Hepatocyte (in vitro differentiated cells): ENCODE data around the gene DAB1.

Source experiments
- EZH2 ChIP-seq: fragments of 200-600 bp; sonication (generic); IDR thresholded peaks from 2 replicates; pipeline ENCODE4 v1.6.1; 2016; ENCODE audit warnings: antibody characterized with exemption, mild to moderate bottlenecking, borderline replicate concordance
- EZH2phosphoT487 ChIP-seq: fragments of 200-600 bp; sonication (generic); IDR thresholded peaks from one replicate; pipeline ENCODE4 v1.6.1; 2018; ENCODE audit warnings: antibody characterized with exemption, mild to moderate bottlenecking, low read depth, moderate library complexity; ENCODE audit not compliant: unreplicated experiment, severe bottlenecking
- TF ChIP-seq, protein P1 (sequence below): fragments of 200-600 bp; sonication (generic); IDR thresholded peaks from 2 replicates; pipeline ENCODE4 v1.5.1; 2016; ENCODE audit warnings: antibody characterized with exemption, mild to moderate bottlenecking; ENCODE audit not compliant: poor library complexity

DNA sequence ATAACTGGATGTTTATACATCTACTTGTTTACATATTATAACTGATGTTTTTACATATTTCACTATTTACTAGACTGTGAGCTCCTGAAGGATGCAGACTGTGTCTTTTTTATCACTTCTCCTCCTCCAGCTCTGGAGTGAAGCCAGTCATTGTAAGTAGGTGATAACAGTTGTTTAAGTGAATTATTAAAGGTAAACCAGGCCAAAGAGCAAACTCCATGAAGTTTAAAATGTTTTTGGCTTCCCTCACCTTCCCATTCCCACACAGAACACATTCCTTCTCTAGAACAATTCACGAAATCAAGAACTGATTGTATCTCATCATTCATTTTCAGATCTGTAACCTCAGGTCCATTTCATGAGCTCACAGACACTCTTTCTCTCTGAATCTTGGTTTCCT is 98.3 kb downstream of the DAB1 start:
- TF ChIP-seq, protein P1, sequence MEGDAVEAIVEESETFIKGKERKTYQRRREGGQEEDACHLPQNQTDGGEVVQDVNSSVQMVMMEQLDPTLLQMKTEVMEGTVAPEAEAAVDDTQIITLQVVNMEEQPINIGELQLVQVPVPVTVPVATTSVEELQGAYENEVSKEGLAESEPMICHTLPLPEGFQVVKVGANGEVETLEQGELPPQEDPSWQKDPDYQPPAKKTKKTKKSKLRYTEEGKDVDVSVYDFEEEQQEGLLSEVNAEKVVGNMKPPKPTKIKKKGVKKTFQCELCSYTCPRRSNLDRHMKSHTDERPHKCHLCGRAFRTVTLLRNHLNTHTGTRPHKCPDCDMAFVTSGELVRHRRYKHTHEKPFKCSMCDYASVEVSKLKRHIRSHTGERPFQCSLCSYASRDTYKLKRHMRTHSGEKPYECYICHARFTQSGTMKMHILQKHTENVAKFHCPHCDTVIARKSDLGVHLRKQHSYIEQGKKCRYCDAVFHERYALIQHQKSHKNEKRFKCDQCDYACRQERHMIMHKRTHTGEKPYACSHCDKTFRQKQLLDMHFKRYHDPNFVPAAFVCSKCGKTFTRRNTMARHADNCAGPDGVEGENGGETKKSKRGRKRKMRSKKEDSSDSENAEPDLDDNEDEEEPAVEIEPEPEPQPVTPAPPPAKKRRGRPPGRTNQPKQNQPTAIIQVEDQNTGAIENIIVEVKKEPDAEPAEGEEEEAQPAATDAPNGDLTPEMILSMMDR, result no peak
- TF ChIP-seq EZH2phosphoT487 (no peak), EZH2 (no peak)
